Osteocyte (in vitro differentiated cells): Measurements from ENCODE around the gene ZNF512B. TPM values are rescaled to one million over a fixed set of nuclear protein-coding genes. Genes with fewer than 3 reads are reported as not detected.
A peak's percentile ranks its signal among the peaks of the same experiment; 100 is the strongest.

Source experiments
- DNase-seq: peaks from one replicate; pipeline ENCODE4 v3.0.0; 2021; ENCODE audit warnings: mixed read lengths; ENCODE audit not compliant: unreplicated experiment; ENCODE audit errors: extremely low spot score
- H3K27ac Mint-ChIP-seq: one replicate; pipeline ENCODE4 v1.8.0; 2021; ENCODE audit warnings: mild to moderate bottlenecking, mixed read lengths; ENCODE audit not compliant: unreplicated experiment
- H3K27me3 Mint-ChIP-seq: one replicate; pipeline ENCODE4 v1.8.0; 2021; ENCODE audit warnings: mixed read lengths; ENCODE audit not compliant: unreplicated experiment
- H3K36me3 Mint-ChIP-seq: one replicate; pipeline ENCODE4 v1.8.0; 2021; ENCODE audit warnings: mixed read lengths; ENCODE audit not compliant: unreplicated experiment
- H3K4me1 Mint-ChIP-seq: one replicate; pipeline ENCODE4 v1.8.0; 2021; ENCODE audit warnings: mixed read lengths; ENCODE audit not compliant: unreplicated experiment
- H3K4me3 Mint-ChIP-seq: one replicate; pipeline ENCODE4 v1.8.0; 2021; ENCODE audit warnings: mild to moderate bottlenecking, moderate library complexity, mixed read lengths; ENCODE audit not compliant: unreplicated experiment
- H3K9me3 Mint-ChIP-seq: one replicate; pipeline ENCODE4 v1.8.0; 2021; ENCODE audit warnings: mixed read lengths; ENCODE audit not compliant: unreplicated experiment
- CTCF ChIP-seq: fragments of 200-600 bp; sonication (generic); IDR thresholded peaks from 2 replicates; pipeline ENCODE4 v1.5.0; 2021; ENCODE audit warnings: antibody characterized with exemption, mild to moderate bottlenecking, moderate library complexity
- total RNA-seq: library from RNA; stranded (reverse); gene quantifications from 2 replicates; pipeline ENCODE4 v1.2.1, GENCODE V29; 2021

Gene ZNF512B
- total RNA-seq, 1 donor from 2014 or later: 40.9 TPM

GRCh38 chr20:63958964-63959698, 10.6 kb downstream of the ZNF512B start:
- Mint-ChIP-seq H3K27ac (no peak overlapping the region), H3K27me3 (no peaks in the 10 kb centered on the region)

GRCh38 chr20:63958471-63958870, 11.3 kb downstream of the ZNF512B start:
- Mint-ChIP-seq H3K4me1 (peaks cover 32% of the 10 kb centered on the region), H3K4me3 (no peak overlapping the region), H3K27me3 (no peaks in the 10 kb centered on the region), H3K36me3 (peaks cover 11% of the 10 kb centered on the region), H3K27ac (no peak overlapping the region), H3K9me3 (no peaks in the 10 kb centered on the region)
- DNase-seq: no peak
- TF ChIP-seq CTCF: no peak

More at GRCh38 chr20:63958964-63959698, 10.6 kb downstream of the ZNF512B start:
- no peak for DNase-seq
- H3K36me3 Mint-ChIP-seq: peaks cover 11% of the 10 kb centered on the region
- peaks cover 25% of the 10 kb centered on the region for H3K4me1 Mint-ChIP-seq
- TF ChIP-seq CTCF: no peak
- no peaks in the 10 kb centered on the region for H3K9me3 Mint-ChIP-seq
- no peak overlapping the region for H3K4me3 Mint-ChIP-seq

GRCh38 chr20:63957690-63958441, 11.9 kb downstream of the ZNF512B start:
- no peaks in the 10 kb centered on the region for H3K27me3 Mint-ChIP-seq
- DNase-seq: no peak
- H3K9me3 Mint-ChIP-seq: no peaks in the 10 kb centered on the region
- H3K4me1 Mint-ChIP-seq: peaks cover 35% of the 10 kb centered on the region
- peak overlapping the region; percentile 80 for H3K4me3 Mint-ChIP-seq
- peaks cover 11% of the 10 kb centered on the region for H3K36me3 Mint-ChIP-seq
- TF ChIP-seq CTCF: no peak
- H3K27ac Mint-ChIP-seq: peak overlapping the region; percentile 62

GRCh38 chr20:63957004-63957689, 12.6 kb downstream of the ZNF512B start:
- peaks cover 35% of the 10 kb centered on the region for H3K4me1 Mint-ChIP-seq
- H3K4me3 Mint-ChIP-seq: peak overlapping the region; percentile 80
- H3K27ac Mint-ChIP-seq: peak overlapping the region; percentile 72
- no peaks in the 10 kb centered on the region for H3K27me3 Mint-ChIP-seq
- no peak for TF ChIP-seq CTCF
- peaks cover 11% of the 10 kb centered on the region for H3K36me3 Mint-ChIP-seq
- DNase-seq: no peak
- H3K9me3 Mint-ChIP-seq: no peaks in the 10 kb centered on the region

GRCh38 chr20:63956664-63957003, 13.1 kb downstream of the ZNF512B start:
- Mint-ChIP-seq H3K9me3 (no peaks in the 10 kb centered on the region), H3K36me3 (peaks cover 9% of the 10 kb centered on the region), H3K4me3 (peak overlapping the region; percentile 80), H3K27ac (peak overlapping the region; percentile 72), H3K4me1 (peaks cover 35% of the 10 kb centered on the region), H3K27me3 (no peaks in the 10 kb centered on the region)
- TF ChIP-seq CTCF: no peak
- DNase-seq: no peak
